HG02852 (cell line): Measurements from ENCODE around the gene VPS45.
"Not testable (repeated sequence)": the region's sequence is repeated elsewhere in the genome, so short reads cannot be mapped to it uniquely, and the experiment has no call there.

Source experiments
- ATAC-seq: cut with Tn5 transposase; IDR thresholded peaks from one replicate; pipeline ENCODE4 v1.9.1; 2021; ENCODE audit warnings: mild to moderate bottlenecking, moderate library complexity; ENCODE audit not compliant: unreplicated experiment

Gene VPS45

DNA sequence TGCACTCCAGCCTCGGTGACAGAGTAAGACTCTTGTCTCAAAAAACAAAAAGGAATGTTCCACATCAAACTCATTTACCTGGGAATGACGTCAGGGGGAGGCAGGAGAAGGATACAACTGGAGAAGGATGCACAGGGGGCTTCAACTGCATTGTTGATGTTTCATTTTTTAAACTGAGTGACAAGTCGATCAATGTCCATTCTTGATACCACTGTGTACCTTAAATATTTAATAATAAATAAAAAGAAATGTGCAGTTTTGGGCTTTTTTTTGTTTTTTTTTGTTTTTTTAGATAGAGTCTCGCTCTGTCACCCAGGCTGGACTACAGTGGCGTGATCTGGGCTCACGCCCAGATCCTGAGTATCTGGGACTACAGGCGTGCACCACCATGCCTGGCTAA, 117.9 kb downstream of the VPS45 start:
- ATAC-seq: no peak

DNA sequence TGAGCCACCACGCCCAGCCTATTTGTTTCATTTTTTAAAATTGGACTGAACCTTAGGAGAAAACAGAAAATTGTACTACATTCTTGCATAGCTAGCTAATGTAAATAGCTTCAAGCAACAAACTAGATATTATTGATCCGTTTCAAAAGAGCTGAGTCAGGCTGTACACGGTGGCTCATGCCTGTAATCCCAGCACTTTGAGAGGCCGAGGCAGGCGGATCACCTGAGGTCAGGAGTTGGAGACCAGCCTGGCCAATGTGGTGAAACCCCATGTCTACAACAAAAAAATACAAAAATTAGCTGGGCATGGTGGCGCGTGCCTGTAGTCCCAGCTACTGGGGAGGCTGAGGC, 118.8 kb downstream of the VPS45 start:
- ATAC-seq: not testable (repeated sequence)

DNA sequence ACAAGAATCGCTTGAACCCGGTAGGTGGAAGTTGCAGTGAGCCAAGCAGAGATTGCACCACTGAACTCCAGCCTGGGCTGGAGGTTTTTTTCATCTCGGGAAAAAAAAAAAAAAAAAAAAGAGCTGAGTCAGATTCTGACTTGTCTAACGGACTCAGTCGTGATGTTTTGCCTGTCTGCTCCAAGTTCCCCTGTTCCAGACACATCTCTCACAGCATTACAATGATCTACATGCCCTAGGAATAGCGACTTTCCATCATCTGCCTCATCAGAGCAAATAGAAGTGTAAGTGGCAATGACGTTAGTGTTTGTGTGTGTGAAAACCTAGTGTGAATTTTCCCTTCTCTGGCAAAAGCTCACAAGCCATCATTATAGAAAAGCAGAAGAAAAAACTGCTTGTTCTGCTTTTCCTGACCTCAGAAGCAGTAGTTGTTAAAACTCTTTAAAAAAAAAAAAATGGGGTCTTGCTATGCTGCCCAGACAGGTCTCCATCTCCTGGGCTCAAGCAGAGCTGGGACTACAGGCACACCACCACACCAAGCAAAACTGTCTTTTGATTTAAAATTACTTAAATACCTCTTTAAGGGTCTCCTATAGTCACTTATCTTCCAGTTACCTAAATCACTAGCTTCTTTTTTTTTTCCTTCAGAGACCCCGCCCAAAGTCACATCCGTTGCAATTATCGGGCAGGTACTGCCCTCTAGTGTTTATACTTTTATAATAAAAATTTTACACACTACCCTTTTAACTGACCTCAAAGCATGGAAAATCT, 119.4 kb downstream of the VPS45 start:
- no peak for ATAC-seq

DNA sequence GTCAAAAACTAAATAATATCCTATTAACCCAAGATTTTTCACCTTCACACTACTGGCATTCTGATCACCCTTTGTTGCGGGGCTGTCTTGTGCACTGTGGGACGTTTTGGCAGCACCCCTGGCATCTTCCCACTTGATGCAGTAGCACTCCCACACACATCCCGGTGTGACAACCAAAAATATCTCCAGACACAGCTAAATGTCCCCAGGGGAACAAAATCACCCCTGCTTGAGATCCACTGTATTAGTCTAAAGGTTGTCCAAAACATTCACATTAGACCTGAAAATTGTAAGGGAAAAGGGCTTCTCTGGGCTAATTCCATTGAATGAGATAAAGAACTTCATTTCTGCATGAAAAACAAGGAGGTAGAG, 120.0 kb downstream of the VPS45 start:
- ATAC-seq: no peak

DNA sequence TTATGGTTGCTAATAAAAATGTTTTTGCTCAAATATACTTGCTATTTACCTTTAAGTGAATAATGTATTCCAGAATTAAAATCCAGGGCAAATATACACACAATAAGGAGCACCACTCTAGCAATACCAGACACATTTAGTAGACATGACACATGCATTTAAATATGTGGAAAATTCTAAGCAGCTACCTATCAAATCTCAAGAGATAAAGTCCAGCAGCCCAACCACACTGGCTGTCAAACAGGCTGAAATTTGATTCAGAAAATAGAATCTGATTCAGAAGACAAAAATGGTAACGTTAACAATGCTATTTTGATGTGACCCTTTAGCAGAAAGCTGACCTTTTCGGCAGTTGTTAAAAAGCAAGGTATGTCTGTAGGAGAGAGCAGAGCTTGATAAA, 124.4 kb downstream of the VPS45 start:
- no peak for ATAC-seq

DNA sequence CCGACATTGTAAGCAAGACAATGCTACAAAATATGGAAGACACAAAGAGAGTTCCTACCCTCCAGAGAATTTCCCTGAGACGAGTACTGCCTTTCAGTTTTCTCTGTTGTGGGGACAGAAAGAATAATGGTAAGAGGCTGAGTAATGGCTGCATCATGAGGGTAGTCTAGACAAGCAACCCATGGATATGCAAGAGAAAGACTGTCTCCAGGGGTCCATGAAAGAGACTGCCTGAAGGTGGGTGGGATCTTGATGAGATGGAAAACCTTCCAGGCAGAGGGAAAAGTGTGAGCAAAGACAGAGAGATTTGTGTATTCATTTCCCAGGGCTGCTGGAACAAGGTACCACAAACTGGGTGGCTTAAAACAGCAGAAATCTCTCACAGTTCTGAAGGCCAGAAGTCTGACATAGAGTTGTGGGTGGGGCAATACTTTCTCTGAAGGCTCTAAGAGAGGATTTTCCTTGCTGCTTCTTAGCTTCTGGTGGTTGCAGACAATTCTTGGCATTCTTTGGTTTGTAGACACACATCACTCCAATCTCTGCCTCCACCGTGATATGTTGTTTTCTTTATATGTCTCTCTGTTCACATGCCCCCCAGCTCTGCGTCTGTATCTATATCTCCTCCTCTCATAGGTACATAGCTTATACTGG, 126.9 kb downstream of the VPS45 start:
- no peak for ATAC-seq
